PC-9 (cell line): Measurements from ENCODE around the gene SFT2D3. TPM values are rescaled to one million over a fixed set of nuclear protein-coding genes. Genes with fewer than 3 reads are reported as not detected.

Experiments used
- BruUV-seq: library from RNA; stranded (reverse); fragments of 400-500 nt; replicated peaks from 2 replicates; lab custom pipeline; 2021; lab: Mats Ljungman, UMichigan
- CTCF ChIA-PET: fragments of 300-600 bp; sonication (Branson Sonifier 250); formaldehyde crosslinking; loops from one replicate; lab custom pipeline; 2022; ENCODE audit warnings: antibody characterized with exemption; lab: Charles Lee
- POLR2A ChIA-PET: fragments of 300-600 bp; sonication (Branson Sonifier 250); formaldehyde crosslinking; loops from one replicate; lab custom pipeline; 2022; ENCODE audit warnings: antibody characterized with exemption; ENCODE audit not compliant: unreplicated experiment; lab: Charles Lee
- DNase-seq, 2 experiments: peaks; one replicate each; pipeline versions ENCODE4 v3.0.0 to v3.0.0-alpha.2; 2015 to 2022; ENCODE audit warnings: mixed read lengths in 1 of 2
- H2AFZ ChIP-seq: fragments of 200-600 bp; sonication (generic); 2 replicates; pipeline ENCODE4 v1.8.1; 2017; ENCODE audit warnings: antibody characterized with exemption
- H3F3A ChIP-seq: fragments of 200-600 bp; sonication (generic); 2 replicates; pipeline ENCODE4 v1.8.1; 2017; ENCODE audit warnings: antibody characterized with exemption, mild to moderate bottlenecking, low read depth; ENCODE audit not compliant: insufficient read depth
- H3K27ac ChIP-seq: fragments of 200-600 bp; sonication (generic); 2 replicates; pipeline ENCODE4 v1.6.1; 2016; ENCODE audit warnings: mixed run types
- H3K27me3 ChIP-seq: fragments of 200-600 bp; sonication (generic); 2 replicates; pipeline ENCODE4 v1.6.1; 2016; ENCODE audit warnings: low read depth, mixed run types; ENCODE audit not compliant: insufficient read depth
- H3K36me3 ChIP-seq: fragments of 200-600 bp; sonication (generic); 2 replicates; pipeline ENCODE4 v1.6.1; 2016; ENCODE audit warnings: low read depth, mixed run types
- H3K4me1 ChIP-seq: fragments of 200-600 bp; sonication (generic); replicated peaks from 2 replicates; pipeline ENCODE4 v1.6.1; 2016; ENCODE audit warnings: mixed run types; ENCODE audit not compliant: insufficient read depth
- H3K4me2 ChIP-seq: fragments of 200-600 bp; sonication (generic); 2 replicates; pipeline ENCODE4 v1.6.1; 2017; ENCODE audit warnings: mixed run types
- H3K4me3 ChIP-seq: fragments of 200-600 bp; sonication (generic); 2 replicates; pipeline ENCODE4 v1.6.1; 2016; ENCODE audit warnings: mixed run types
- H3K79me2 ChIP-seq: fragments of 200-600 bp; sonication (generic); 2 replicates; pipeline ENCODE4 v1.6.1; 2017; ENCODE audit warnings: low read depth, mixed run types
- H3K9me2 ChIP-seq: fragments of 200-600 bp; sonication (generic); 2 replicates; pipeline ENCODE4 v1.8.1; 2017; ENCODE audit warnings: mild to moderate bottlenecking; ENCODE audit not compliant: insufficient read depth
- H3K9me3 ChIP-seq: fragments of 200-600 bp; sonication (generic); 2 replicates; pipeline ENCODE4 v1.8.1; 2016; ENCODE audit warnings: low read depth; ENCODE audit not compliant: insufficient read depth
- H4K20me1 ChIP-seq: fragments of 200-600 bp; sonication (generic); 2 replicates; pipeline ENCODE4 v1.8.1; 2017; ENCODE audit not compliant: insufficient read depth
- CTCF ChIP-seq: fragments of 200-600 bp; sonication (generic); conservative IDR thresholded peaks from 2 replicates; pipeline ENCODE4 v1.6.1; 2017; ENCODE audit warnings: mixed run types, antibody characterized with exemption, mild to moderate bottlenecking, moderate library complexity
- EZH2 ChIP-seq: fragments of 200-600 bp; sonication (generic); IDR thresholded peaks from 2 replicates; pipeline ENCODE4 v1.8.0; 2017; ENCODE audit warnings: antibody characterized with exemption, low read depth
- intact Hi-C: fragments of 100-400 bp; cut with micrococcal nuclease; formaldehyde crosslinking; loops from one replicate; pipeline ENCODE4 v1.10.0; 2022; ENCODE audit not compliant: unreplicated experiment
- total RNA-seq: library from RNA; stranded (reverse); gene quantifications from 2 replicates; pipeline ENCODE4 v1.2.3, GENCODE V29; 2021

Gene SFT2D3
- total RNA-seq, 1 experiment from 2014 or later, result 7.3 TPM

GRCh38 chr2:127709336-127709735 is 8.0 kb downstream of the SFT2D3 start:
- Histone ChIP-seq H3K27me3 (no peaks in the 10 kb centered on the region), H3K4me3 (no peak overlapping the region), H3K36me3 (0 out of 2 replicates have a peak, but pooled peaks cover 16% of the 10 kb centered on the region), H3K4me1 (no peaks in the 10 kb centered on the region), H3K9me3 (no peaks in the 10 kb centered on the region), H3K4me2 (no peak overlapping the region), H3K27ac (no peak overlapping the region), H3K79me2 (peaks cover 6% of the 10 kb centered on the region; the same call in 1 of the 2 replicates), H4K20me1 (peaks cover 12% of the 10 kb centered on the region; the same call in 1 of the 2 replicates), H3F3A (peaks cover 23% of the 10 kb centered on the region), H3K9me2 (no peaks in the 10 kb centered on the region), H2AFZ (no peak overlapping the region)
- no TSS peak for BruUV-seq
- no peak for DNase-seq
- intact Hi-C loops, result no loop called here
- CTCF ChIA-PET, result no interaction called here
- POLR2A ChIA-PET, result no interaction called here
- TF ChIP-seq CTCF, result no peak
- TF ChIP-seq EZH2, result no peak

GRCh38 chr2:127712999-127713398 is 11.7 kb downstream of the SFT2D3 start:
- Histone ChIP-seq H3K4me1 (no peaks in the 10 kb centered on the region), H3K4me2 (no peak overlapping the region), H3K27ac (no peak overlapping the region), H3K9me3 (no peaks in the 10 kb centered on the region), H3K9me2 (no peaks in the 10 kb centered on the region), H4K20me1 (peaks cover 5% of the 10 kb centered on the region), H3K27me3 (no peaks in the 10 kb centered on the region), H3K79me2 (no peaks in the 10 kb centered on the region), H2AFZ (no peak overlapping the region), H3K36me3 (0 out of 2 replicates have a peak, but pooled peaks cover 4% of the 10 kb centered on the region), H3F3A (no peaks in the 10 kb centered on the region), H3K4me3 (no peak overlapping the region)
- no peak for DNase-seq
- CTCF ChIA-PET, result no interaction called here
- TF ChIP-seq EZH2 (no peak), CTCF (no peak)
- POLR2A ChIA-PET, result no interaction called here
- intact Hi-C loops, result no loop called here
- BruUV-seq, result no TSS peak

GRCh38 chr2:127713562-127713961 is 12.3 kb downstream of the SFT2D3 start:
- ChIA-PET POLR2A (no interaction called here), CTCF (no interaction called here)
- Histone ChIP-seq H3K9me3 (no peaks in the 10 kb centered on the region), H3K36me3 (peaks cover 9% of the 10 kb centered on the region; the same call in 1 of the 2 replicates), H3K4me2 (no peak overlapping the region), H3F3A (no peaks in the 10 kb centered on the region), H3K27me3 (no peaks in the 10 kb centered on the region), H3K4me1 (no peaks in the 10 kb centered on the region), H3K9me2 (no peaks in the 10 kb centered on the region), H2AFZ (no peak overlapping the region), H4K20me1 (peaks cover 5% of the 10 kb centered on the region), H3K79me2 (no peaks in the 10 kb centered on the region), H3K27ac (no peak overlapping the region), H3K4me3 (no peak overlapping the region)
- BruUV-seq, result no TSS peak
- no peak for DNase-seq
- intact Hi-C loops, result no loop called here
- TF ChIP-seq EZH2, result no peak
- TF ChIP-seq CTCF, result no peak
